A673 (cell line): ENCODE data around the gene RASIP1.

Experiments
- EZH2 ChIP-seq: fragments of 200-600 bp; sonication (generic); IDR thresholded peaks from 2 replicates; pipeline ENCODE4 v1.6.1; 2017; ENCODE audit warnings: borderline replicate concordance, low read depth, mild to moderate bottlenecking, mixed read lengths, antibody characterized with exemption, low read length; ENCODE audit not compliant: poor library complexity, severe bottlenecking
- TF ChIP-seq, protein P1 (sequence below): fragments of 300-800, 200-600 bp; sonication (generic); conservative IDR thresholded peaks from 2 replicates; pipeline ENCODE4 v1.5.1; 2017; ENCODE audit warnings: low read depth, mild to moderate bottlenecking, antibody characterized with exemption, low read length, moderate library complexity, mixed read lengths

DNA sequence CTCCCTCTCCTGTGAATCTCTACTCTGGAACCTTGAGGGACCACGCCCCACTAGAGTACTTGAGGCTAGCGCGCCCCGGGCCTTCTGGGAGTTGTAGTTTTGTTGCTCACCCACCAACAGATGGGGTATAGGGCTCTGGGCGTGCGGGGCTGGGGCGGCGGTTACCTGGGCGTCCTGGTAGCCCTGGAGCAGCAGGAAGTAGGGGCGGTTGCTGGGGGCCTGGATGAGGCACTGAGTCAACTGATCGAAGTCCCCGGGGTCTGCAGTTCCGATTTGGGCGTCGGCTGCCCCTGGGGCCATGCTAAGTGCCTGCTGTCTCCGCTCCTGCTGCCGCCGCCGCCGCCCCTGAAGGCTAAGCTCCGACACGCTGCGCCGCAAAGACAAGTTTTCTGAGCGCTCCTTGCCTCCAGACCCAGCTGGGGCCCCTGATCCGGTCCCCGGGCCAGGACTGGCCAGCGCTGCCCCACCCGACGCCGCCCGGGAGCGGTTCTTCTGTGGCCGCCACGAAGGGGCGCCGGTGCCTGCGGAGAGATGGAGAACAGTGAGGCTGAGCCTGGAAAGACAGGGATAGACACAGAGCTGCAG lies 5.3 kb downstream of the RASIP1 start:
- TF ChIP-seq, protein P1, sequence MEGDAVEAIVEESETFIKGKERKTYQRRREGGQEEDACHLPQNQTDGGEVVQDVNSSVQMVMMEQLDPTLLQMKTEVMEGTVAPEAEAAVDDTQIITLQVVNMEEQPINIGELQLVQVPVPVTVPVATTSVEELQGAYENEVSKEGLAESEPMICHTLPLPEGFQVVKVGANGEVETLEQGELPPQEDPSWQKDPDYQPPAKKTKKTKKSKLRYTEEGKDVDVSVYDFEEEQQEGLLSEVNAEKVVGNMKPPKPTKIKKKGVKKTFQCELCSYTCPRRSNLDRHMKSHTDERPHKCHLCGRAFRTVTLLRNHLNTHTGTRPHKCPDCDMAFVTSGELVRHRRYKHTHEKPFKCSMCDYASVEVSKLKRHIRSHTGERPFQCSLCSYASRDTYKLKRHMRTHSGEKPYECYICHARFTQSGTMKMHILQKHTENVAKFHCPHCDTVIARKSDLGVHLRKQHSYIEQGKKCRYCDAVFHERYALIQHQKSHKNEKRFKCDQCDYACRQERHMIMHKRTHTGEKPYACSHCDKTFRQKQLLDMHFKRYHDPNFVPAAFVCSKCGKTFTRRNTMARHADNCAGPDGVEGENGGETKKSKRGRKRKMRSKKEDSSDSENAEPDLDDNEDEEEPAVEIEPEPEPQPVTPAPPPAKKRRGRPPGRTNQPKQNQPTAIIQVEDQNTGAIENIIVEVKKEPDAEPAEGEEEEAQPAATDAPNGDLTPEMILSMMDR: no peak
- no peak for TF ChIP-seq EZH2
